IPS DF 4.7 (cell line): ENCODE data around the gene EGFR.

Experiments used
- DNase-seq: peaks from one replicate; pipeline ENCODE4 v3.0.0-alpha.2; 2013; ENCODE audit warnings: low spot score; ENCODE audit errors: extremely low read depth

Gene EGFR

GRCh38 chr7:55080000-55080623, 61.3 kb downstream of the EGFR start:
- no peak for DNase-seq

GRCh38 chr7:55081068-55081467, 62.3 kb downstream of the EGFR start:
- no peak for DNase-seq

GRCh38 chr7:55081472-55082227, 62.8 kb downstream of the EGFR start:
- no peak for DNase-seq

- no peak for DNase-seq
Measured at GRCh38 chr7:55082228-55082603, 63.4 kb downstream of the EGFR start.

- DNase-seq = no peak
Measured at GRCh38 chr7:55083206-55083605, 64.4 kb downstream of the EGFR start.

- no peak for DNase-seq
Measured at GRCh38 chr7:55084307-55084706, 65.5 kb downstream of the EGFR start.

- DNase-seq = no peak
Measured at GRCh38 chr7:55085511-55086412, 66.9 kb downstream of the EGFR start.

GRCh38 chr7:55086413-55087201, 67.8 kb downstream of the EGFR start:
- DNase-seq = no peak

GRCh38 chr7:55087521-55087961, 68.7 kb downstream of the EGFR start:
- no peak for DNase-seq

GRCh38 chr7:55088107-55088506, 69.3 kb downstream of the EGFR start:
- no peak for DNase-seq

GRCh38 chr7:55088620-55089019, 69.8 kb downstream of the EGFR start:
- no peak for DNase-seq

- DNase-seq = no peak
Measured at GRCh38 chr7:55092186-55092974, 73.6 kb downstream of the EGFR start.

- DNase-seq = no peak
Measured at GRCh38 chr7:55092975-55093373, 74.2 kb downstream of the EGFR start.

- no peak for DNase-seq
Measured at GRCh38 chr7:55093674-55094073, 74.9 kb downstream of the EGFR start.

GRCh38 chr7:55094092-55094690, 75.4 kb downstream of the EGFR start:
- DNase-seq = no peak

GRCh38 chr7:55095672-55096071, 76.9 kb downstream of the EGFR start:
- no peak for DNase-seq

GRCh38 chr7:55096323-55096722, 77.5 kb downstream of the EGFR start:
- DNase-seq = no peak

- DNase-seq = no peak
Measured at GRCh38 chr7:55097100-55097499, 78.3 kb downstream of the EGFR start.

GRCh38 chr7:55099066-55099820, 80.4 kb downstream of the EGFR start:
- no peak for DNase-seq
